D341Med (cell line): ENCODE data around the gene DNAH2.

ENCODE experiments used
- DNase-seq: peaks from one replicate; pipeline ENCODE4 v3.0.0; 2012; ENCODE audit warnings: low spot score

DNAH2 gene

GRCh38 chr17:7864995-7865650 is 147.6 kb downstream of the DNAH2 start:
- DNase-seq = no peak

DNA sequence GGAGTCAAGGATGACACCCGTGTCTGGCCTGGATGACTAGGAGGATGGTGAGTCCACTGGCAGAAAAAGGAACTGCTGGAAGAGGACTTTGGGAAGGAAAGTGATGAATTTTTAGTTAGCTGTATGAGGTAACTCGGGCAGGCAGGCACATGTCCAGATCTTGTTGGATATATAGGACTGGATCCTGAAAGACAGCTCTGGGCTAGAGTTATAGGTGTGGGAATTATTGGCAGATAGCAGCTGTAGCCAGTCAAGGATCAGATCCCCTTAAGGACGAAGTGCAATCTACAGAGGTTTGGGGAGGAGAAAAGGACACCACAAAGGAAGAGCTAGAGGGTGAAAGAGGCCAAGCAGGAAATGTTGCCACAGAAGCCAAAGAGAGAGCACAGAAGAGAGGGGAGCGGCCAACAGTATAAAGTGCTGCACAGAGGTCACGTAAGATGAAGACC is 150.4 kb downstream of the DNAH2 start:
- DNase-seq = no peak

DNA sequence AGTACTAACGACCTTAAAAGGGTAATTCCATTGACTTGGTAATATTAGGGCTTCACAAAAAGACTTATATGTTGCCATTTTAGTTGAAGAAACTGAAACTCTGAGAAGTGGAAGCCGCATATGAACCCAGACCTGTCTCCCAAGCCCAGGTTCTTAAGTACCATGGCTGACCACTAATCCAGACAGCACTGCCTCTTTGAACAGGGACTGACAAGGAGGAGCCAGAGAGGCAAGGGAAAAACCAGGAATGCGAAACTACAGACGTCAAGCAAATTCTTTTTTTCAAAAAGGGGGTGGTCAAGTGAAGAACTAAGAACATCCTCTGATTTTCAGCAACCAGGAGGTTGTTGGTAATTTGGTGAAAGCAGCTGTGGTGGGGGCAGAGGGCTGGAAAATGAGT is 155.5 kb downstream of the DNAH2 start:
- no peak for DNase-seq

DNA sequence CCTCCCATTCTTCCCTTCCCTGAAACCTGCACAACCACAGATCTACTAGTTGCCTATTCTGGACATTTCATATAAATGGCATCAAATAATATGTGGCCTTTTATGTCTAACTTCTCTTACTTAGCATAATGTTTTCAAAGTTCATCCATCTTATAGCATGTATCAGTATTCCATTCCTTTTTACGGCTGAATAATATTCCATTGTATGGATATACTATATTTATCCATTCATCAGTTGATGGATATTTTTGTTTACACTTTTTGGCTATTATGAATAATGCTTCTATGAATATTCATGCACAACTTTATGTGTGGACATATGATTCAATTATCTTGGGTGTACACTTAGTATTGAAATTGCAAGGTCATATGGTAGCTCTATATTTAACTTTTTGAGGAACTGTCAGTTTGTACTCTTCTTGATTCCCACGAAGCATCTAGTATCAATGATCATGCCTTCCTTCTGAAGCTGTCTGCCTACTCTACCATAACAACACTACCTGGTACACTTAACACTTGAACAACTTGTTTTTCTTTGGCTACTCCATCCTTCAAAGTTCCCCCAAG is 158.3 kb downstream of the DNAH2 start:
- no peak for DNase-seq

DNA sequence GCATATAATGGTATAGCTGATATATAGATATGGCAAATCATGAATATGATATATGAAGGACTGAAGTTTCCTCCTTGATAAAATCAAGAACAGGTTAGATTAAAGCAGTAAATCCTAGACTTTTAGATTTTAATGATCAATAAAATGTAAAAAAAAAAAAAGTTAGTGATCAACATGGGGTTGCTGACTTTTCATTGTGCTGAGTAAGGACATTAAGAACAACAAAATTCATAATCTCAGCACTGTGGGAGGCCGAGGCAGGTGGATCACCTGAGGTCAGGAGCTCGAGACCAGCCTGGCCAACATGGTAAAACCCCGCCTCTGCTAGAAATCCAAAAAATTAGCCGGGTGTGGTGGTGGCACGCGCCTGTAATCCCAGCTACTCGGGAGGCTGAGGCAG is 160.7 kb downstream of the DNAH2 start:
- no peak for DNase-seq

DNA sequence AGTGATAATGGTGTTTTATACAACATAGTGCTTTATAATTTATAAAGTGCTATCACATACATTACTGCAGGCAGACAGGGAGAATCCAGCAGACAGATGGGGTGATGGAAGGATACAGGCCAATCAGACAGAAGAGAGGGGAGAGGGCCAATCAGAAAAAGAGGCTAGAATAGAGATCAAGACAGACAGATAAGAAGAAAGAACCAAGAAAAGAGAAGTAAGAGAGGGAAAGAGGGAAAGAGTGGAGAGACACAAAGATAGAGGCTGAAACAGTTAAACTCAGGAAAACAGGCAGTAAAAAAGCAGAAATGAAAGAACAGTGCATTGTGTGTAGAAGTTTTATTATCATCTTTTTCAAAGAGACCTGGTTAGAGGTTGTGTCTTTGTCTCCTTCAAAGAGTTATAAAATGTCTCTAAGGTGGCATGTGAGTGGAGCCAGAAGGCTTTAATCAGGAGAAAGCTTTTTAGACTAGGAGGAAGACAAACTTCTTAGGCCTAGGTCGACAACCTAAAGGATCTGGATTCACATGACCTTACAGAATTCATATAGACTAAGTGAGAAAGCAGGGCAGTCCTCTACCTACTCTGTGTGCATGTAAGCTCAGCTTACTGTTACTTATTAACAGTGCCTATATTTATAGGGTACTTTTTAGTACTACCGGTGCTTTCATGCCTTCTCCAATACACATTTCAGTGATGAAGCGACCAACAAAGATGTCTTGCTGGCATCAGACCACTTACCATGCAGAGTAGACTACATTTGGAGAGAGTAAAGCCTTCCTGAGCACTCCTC is 162.7 kb downstream of the DNAH2 start:
- no peak for DNase-seq

GRCh38 chr17:7881276-7882054 is 163.9 kb downstream of the DNAH2 start:
- DNase-seq = peak; percentile 48

DNA sequence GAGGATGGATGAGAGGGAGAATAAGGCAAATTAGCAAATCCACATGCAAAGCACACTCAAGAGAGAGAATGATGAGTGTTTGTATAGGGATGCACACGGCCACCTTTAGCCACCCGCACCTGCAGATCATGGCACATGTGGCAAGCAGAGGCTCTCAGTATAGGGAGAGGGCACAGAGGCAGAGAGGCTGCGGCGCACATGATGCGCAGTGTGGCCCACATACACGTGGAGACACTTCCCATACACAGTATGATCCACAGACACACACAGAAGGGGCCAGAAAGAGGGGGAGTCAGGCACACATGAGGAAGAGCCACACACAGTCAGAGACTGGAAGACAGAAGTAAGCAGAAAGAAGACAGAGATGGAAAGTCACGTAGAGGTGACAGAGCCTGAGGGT is 164.5 kb downstream of the DNAH2 start:
- DNase-seq = no peak

GRCh38 chr17:7882629-7883028 is 165.1 kb downstream of the DNAH2 start:
- DNase-seq = no peak
